ENCODE results near the gene CBLB.

DNA sequence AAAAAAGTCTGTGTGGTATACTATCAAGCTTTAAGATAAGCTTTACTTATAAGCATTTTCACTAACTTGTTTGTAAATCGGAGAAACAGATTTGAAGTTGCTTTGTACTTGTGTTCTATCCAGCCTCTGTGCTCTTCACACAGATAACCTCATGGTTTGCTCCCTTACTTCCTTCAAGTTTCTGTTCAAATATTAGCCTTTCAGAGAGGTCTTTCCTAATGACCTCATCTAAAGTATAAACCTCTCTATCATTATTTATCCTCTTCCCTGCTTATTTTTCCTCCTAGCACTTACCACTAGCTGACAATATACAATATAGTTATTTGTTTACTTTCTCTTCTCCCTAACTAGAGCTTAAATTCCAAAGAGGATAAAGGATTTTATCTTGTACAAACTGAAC lies 180.0 kb downstream of the CBLB start:
- no peak; a peak in 1 of 5 replicates for TF ChIP-seq RAD21 (conservative IDR thresholded peaks at IDR 0.05 in 1 of 2, IDR thresholded peaks at IDR 0.05 in 1 of 2)
- TF ChIP-seq BHLHE40 (IDR thresholded peaks at IDR 0.05; ENCODE audit: low read depth, low read length), result no peak
- TF ChIP-seq EHMT2 (IDR thresholded peaks at IDR 0.05; ENCODE audit: low read depth), result no peak
- TF ChIP-seq, protein P1, sequence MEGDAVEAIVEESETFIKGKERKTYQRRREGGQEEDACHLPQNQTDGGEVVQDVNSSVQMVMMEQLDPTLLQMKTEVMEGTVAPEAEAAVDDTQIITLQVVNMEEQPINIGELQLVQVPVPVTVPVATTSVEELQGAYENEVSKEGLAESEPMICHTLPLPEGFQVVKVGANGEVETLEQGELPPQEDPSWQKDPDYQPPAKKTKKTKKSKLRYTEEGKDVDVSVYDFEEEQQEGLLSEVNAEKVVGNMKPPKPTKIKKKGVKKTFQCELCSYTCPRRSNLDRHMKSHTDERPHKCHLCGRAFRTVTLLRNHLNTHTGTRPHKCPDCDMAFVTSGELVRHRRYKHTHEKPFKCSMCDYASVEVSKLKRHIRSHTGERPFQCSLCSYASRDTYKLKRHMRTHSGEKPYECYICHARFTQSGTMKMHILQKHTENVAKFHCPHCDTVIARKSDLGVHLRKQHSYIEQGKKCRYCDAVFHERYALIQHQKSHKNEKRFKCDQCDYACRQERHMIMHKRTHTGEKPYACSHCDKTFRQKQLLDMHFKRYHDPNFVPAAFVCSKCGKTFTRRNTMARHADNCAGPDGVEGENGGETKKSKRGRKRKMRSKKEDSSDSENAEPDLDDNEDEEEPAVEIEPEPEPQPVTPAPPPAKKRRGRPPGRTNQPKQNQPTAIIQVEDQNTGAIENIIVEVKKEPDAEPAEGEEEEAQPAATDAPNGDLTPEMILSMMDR (IDR thresholded peaks at IDR 0.05), result no peak
- no peak for TF ChIP-seq NPAS2 (CRISPR knock-in tag; IDR thresholded peaks at IDR 0.05; ENCODE audit: borderline replicate concordance)
- TF ChIP-seq JUN (IDR thresholded peaks at IDR 0.05), result no peak
- TF ChIP-seq EP300 (IDR thresholded peaks at IDR 0.05), result no peak
- no peak for TF ChIP-seq KDM1A (IDR thresholded peaks at IDR 0.05; ENCODE audit: low read depth)
- no peak for TF ChIP-seq SREBF2 (IDR thresholded peaks at IDR 0.05)
- no peak for TF ChIP-seq POLR2A (IDR thresholded peaks at IDR 0.05; ENCODE audit: low read length)

Measured in A549 (cell line).